T-cell (primary cell): ENCODE data around the gene RET. TPM values are rescaled to one million over a fixed set of nuclear protein-coding genes. Genes with fewer than 3 reads are reported as not detected.

Source experiments
- ATAC-seq, 4 experiments: fragments of 200-7000 bp in 3 of 4; fragments of 150-1000 bp in 1 of 4; cut with Tn5 transposase; replicated peaks in 1 of 4; 1 replicate in 3 of 4; 2 replicates in 1 of 4; pipeline ENCODE4 v1.10.0; 2021; ENCODE audit warnings: moderate library complexity in 3 of 4, mild to moderate bottlenecking in 2 of 4, moderate number of reproducible peaks in 1 of 4
- CTCF ChIA-PET, 2 donors: fragments of 300-600 bp; sonication (Branson Sonifier 250); formaldehyde crosslinking; loops; one replicate each; lab custom pipeline; 2022; ENCODE audit warnings: antibody characterized with exemption in 2 of 2; lab: Charles Lee
- POLR2A ChIA-PET, 2 donors: fragments of 300-600 bp; sonication (Branson Sonifier 250); formaldehyde crosslinking; loops; one replicate each; lab custom pipeline; 2022; ENCODE audit warnings: antibody characterized with exemption in 2 of 2; lab: Charles Lee
- DNase-seq, 35 experiments: peaks; one replicate each; pipeline versions ENCODE4 v3.0.0 to v3.0.0-alpha.2; 2013 to 2023
- H3K27ac ChIP-seq: one replicate; pipeline ENCODE4 v1.5.1; 2013; ENCODE audit warnings: low read length
- H3K27me3 ChIP-seq, 2 experiments: replicated peaks in 1 of 2; 1 replicate in 1 of 2; 2 replicates in 1 of 2; pipeline versions ENCODE4 v1.6.1 to v1.7.0; 2013; ENCODE audit warnings: low read length in 1 of 2, mixed read lengths in 1 of 2; ENCODE audit not compliant: control insufficient read depth in 2 of 2, insufficient read depth in 2 of 2; ENCODE audit errors: extremely low read depth in 1 of 2
- H3K36me3 ChIP-seq, 2 donors: 1 replicate in 1 of 2; 2 replicates in 1 of 2; pipeline versions ENCODE4 v1.6.1 to v1.7.0; 2013; ENCODE audit warnings: low read length in 1 of 2; ENCODE audit not compliant: control insufficient read depth in 2 of 2, insufficient read depth in 1 of 2; ENCODE audit errors: extremely low read depth in 1 of 2
- H3K4me1 ChIP-seq, 2 experiments: 1 replicate in 1 of 2; 2 replicates in 1 of 2; pipeline versions ENCODE4 v1.6.1 to v1.7.0; 2013; ENCODE audit warnings: low read length in 2 of 2, mixed read lengths in 1 of 2; ENCODE audit not compliant: insufficient read depth in 2 of 2, control insufficient read depth in 1 of 2; ENCODE audit errors: extremely low read depth in 1 of 2
- H3K4me3 ChIP-seq, 2 donors: 1 replicate in 1 of 2; 2 replicates in 1 of 2; pipeline versions ENCODE4 v1.5.1 to v1.7.0; 2013; ENCODE audit warnings: mild to moderate bottlenecking in 2 of 2, low read length in 1 of 2, moderate library complexity in 1 of 2; ENCODE audit not compliant: control insufficient read depth in 1 of 2; ENCODE audit errors: extremely low read depth in 1 of 2
- H3K9me3 ChIP-seq: 2 replicates; pipeline ENCODE4 v1.7.0; 2013
- H3K27ac Mint-ChIP-seq, 2 donors: one replicate each; pipeline ENCODE4 v1.8.0; 2020 to 2021; ENCODE audit warnings: mild to moderate bottlenecking in 2 of 2, mixed read lengths in 2 of 2
- H3K27me3 Mint-ChIP-seq, 2 donors: one replicate each; pipeline ENCODE4 v1.8.0; 2021 to 2022; ENCODE audit warnings: mixed read lengths in 2 of 2
- H3K36me3 Mint-ChIP-seq: one replicate; pipeline ENCODE4 v1.8.0; 2021; ENCODE audit warnings: mixed read lengths
- H3K4me1 Mint-ChIP-seq, 3 donors: one replicate each; pipeline ENCODE4 v1.8.0; 2020 to 2022; ENCODE audit warnings: mixed read lengths in 3 of 3, mild to moderate bottlenecking in 1 of 3
- H3K4me3 Mint-ChIP-seq, 3 donors: one replicate each; pipeline ENCODE4 v1.8.0; 2020 to 2022; ENCODE audit warnings: mild to moderate bottlenecking in 3 of 3, mixed read lengths in 3 of 3, moderate library complexity in 3 of 3
- H3K9me3 Mint-ChIP-seq, 3 donors: one replicate each; pipeline ENCODE4 v1.8.0; 2020 to 2022; ENCODE audit warnings: mixed read lengths in 3 of 3
- WGBS: methylation state at CpG from one replicate; pipeline ENCODE4 v1.1.5; 2013; ENCODE audit warnings: missing lambda C conversion rate; ENCODE audit not compliant: insufficient coverage; 5-methylcytosine and 5-hydroxymethylcytosine counted together
- total RNA-seq, 35 experiments: library from RNA in 6 of 35; stranded (reverse) in 6 of 35; fragments of 120-200 nt in 1 of 35; gene quantifications; one replicate each; pipeline versions ENCODE4 v1.2.1 to v1.2.4 and lab custom pipeline; 2013 to 2026

The RET gene
- total RNA-seq, 5 donors from 2014 or later (not counting 1 experiment from before 2014, with no cell fraction given): 0.13 to 0.25 (median 0.15) TPM; not detected in 2

GRCh38 chr10:43048301-43049051 is 28.4 kb upstream of the RET start:
- Mint-ChIP-seq H3K4me3 (no peak overlapping the region), H3K27ac (no peak overlapping the region), H3K4me1 (no peaks in the 10 kb centered on the region), H3K9me3 (no peaks in the 10 kb centered on the region), H3K36me3 (no peaks in the 10 kb centered on the region), H3K27me3 (peaks cover 7 to 8% of the 10 kb centered on the region in 2 donors)
- no peaks in the 10 kb centered on the region for H3K36me3 ChIP-seq
- no peaks in the 10 kb centered on the region for H3K9me3 ChIP-seq
- no peak overlapping the region for H3K4me3 ChIP-seq
- ATAC-seq (no peak), DNase-seq (peak in 2 of 35 experiments; percentile 6 to 9)
- POLR2A ChIA-PET: no interaction called here
- no peak overlapping the region for H3K27ac ChIP-seq
- WGBS: 63% methylated on average over 4 of the region's 5 CpGs
- peaks cover 0 to 27% of the 10 kb centered on the region in 2 experiments for H3K27me3 ChIP-seq
- CTCF ChIA-PET: no interaction called here
- no peaks in the 10 kb centered on the region for H3K4me1 ChIP-seq

GRCh38 chr10:43049081-43049551 is 27.8 kb upstream of the RET start:
- Mint-ChIP-seq H3K9me3 (no peaks in the 10 kb centered on the region), H3K36me3 (no peaks in the 10 kb centered on the region), H3K4me3 (no peak overlapping the region), H3K27ac (no peak overlapping the region), H3K4me1 (no peaks in the 10 kb centered on the region), H3K27me3 (peaks cover 7% of the 10 kb centered on the region in 2 donors)
- Histone ChIP-seq H3K4me3 (no peak overlapping the region), H3K36me3 (no peaks in the 10 kb centered on the region), H3K9me3 (no peaks in the 10 kb centered on the region), H3K27me3 (peaks cover 0 to 27% of the 10 kb centered on the region in 2 experiments), H3K27ac (no peak overlapping the region), H3K4me1 (no peaks in the 10 kb centered on the region)
- peak in 3 of 35 experiments; percentile 2 to 17 (median 10) for DNase-seq
- POLR2A ChIA-PET: no interaction called here
- CTCF ChIA-PET: no interaction called here
- no peak for ATAC-seq
- WGBS: 85% methylated on average over 10 of the region's 10 CpGs

- Mint-ChIP-seq H3K27me3 (peaks cover 6 to 7% of the 10 kb centered on the region in 2 donors), H3K4me3 (no peak overlapping the region), H3K36me3 (no peaks in the 10 kb centered on the region), H3K27ac (no peak overlapping the region), H3K4me1 (no peaks in the 10 kb centered on the region), H3K9me3 (no peaks in the 10 kb centered on the region)
- ATAC-seq: no peak
- Histone ChIP-seq H3K27me3 (peaks cover 0 to 27% of the 10 kb centered on the region in 2 experiments), H3K4me3 (no peak overlapping the region), H3K4me1 (no peaks in the 10 kb centered on the region), H3K27ac (no peak overlapping the region), H3K36me3 (no peaks in the 10 kb centered on the region), H3K9me3 (no peaks in the 10 kb centered on the region)
- DNase-seq: no peak
- CTCF ChIA-PET: no interaction called here
- POLR2A ChIA-PET: no interaction called here
These were observed 26.9 kb upstream of the RET start for GRCh38 chr10:43050011-43050410.

DNA sequence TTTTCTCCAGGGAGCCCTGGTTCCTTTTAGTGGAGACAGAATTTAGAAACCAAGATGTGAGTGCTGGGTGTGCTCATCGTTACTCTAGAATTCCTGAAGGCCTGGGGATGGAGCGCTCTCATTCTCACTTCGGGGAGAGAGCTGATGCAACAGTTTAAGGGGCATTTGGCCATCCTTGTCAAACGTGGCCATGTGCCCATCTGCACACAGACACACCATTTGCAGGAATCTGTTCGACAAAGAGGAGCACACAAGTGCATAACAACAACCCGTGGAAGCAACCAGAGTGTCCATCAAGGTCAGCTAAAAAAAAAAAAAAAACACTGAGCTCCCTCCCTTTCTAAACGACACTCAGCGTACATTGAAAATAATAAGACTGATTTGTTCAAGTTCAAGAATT is 23.0 kb upstream of the RET start:
- Histone ChIP-seq H3K27ac (no peak overlapping the region), H3K36me3 (no peaks in the 10 kb centered on the region), H3K4me1 (no peaks in the 10 kb centered on the region), H3K4me3 (no peak overlapping the region), H3K9me3 (no peaks in the 10 kb centered on the region), H3K27me3 (peaks cover 0 to 32% of the 10 kb centered on the region in 2 experiments)
- Mint-ChIP-seq H3K27me3 (peaks cover 16 to 17% of the 10 kb centered on the region in 2 donors), H3K4me3 (no peak overlapping the region), H3K4me1 (no peaks in the 10 kb centered on the region), H3K36me3 (no peaks in the 10 kb centered on the region), H3K9me3 (no peaks in the 10 kb centered on the region), H3K27ac (no peak overlapping the region)
- ChIA-PET CTCF (interaction anchor here (0.6 kb wide), 3 partner anchors 119 to 1814 kb away, joined by 4 to 6 read pairs (median 4); no protein-coding TSS in a partner anchor), POLR2A (no interaction called here)
- no peak for ATAC-seq
- no peak for DNase-seq
- 58% methylated on average over 4 of the region's 8 CpGs for WGBS

DNA sequence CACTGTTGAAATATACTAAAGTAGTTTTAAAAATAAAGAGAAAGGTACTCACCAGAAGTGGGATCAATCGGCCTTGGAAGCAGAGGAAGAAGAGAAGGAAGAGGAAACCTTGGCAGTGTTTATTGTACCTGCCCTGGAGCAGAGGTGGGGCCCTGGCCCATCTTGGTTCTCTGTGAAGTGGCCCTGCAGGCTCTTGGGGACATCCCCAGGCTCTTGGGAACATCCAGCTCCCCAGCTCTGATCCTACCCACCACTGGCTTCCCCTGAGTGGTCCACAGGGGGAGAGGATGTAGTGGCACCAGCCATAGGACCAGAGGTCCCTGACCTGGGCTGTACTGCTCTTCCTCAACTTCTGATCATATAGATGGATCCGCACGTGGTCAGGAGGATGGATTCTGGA is 22.3 kb upstream of the RET start:
- H3K9me3 Mint-ChIP-seq: no peaks in the 10 kb centered on the region
- Histone ChIP-seq H3K9me3 (no peaks in the 10 kb centered on the region), H3K27ac (no peak overlapping the region), H3K36me3 (no peaks in the 10 kb centered on the region), H3K4me3 (no peak overlapping the region), H3K27me3 (peaks cover 0 to 38% of the 10 kb centered on the region in 2 experiments), H3K4me1 (no peaks in the 10 kb centered on the region)
- H3K36me3 Mint-ChIP-seq: no peaks in the 10 kb centered on the region
- H3K27ac Mint-ChIP-seq: no peak overlapping the region
- no peaks in the 10 kb centered on the region for H3K4me1 Mint-ChIP-seq
- H3K4me3 Mint-ChIP-seq: no peak overlapping the region
- ChIA-PET POLR2A (no interaction called here), CTCF (interaction anchor here (0.6 kb wide), 2 partner anchors 120 to 1814 kb away, joined by 4 read pairs; no protein-coding TSS in a partner anchor)
- 20% methylated on average over 1 of the region's 3 CpGs for WGBS
- DNase-seq: peak in 2 of 35 experiments; percentile 1 to 12
- ATAC-seq: no peak
- peaks cover 16 to 17% of the 10 kb centered on the region in 2 donors for H3K27me3 Mint-ChIP-seq

DNA sequence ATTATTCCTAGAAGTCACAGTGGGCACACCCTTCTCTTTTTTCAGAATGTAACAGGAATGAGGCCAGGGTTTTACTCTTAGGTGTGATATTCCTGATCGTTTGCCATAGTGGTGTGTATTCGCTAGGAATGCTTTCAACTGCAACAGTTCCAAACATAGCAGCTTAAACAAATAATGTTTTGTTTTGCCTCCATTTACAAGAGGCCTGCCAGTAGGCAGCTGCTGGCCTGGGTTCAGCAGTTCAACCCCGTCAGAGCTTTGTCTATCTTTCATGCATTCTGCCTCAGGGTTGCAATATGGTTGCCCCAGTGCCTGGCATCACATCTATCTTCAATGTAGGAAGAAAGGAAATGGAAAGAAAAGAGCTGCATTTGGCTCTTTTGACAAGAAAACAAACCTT is 21.7 kb upstream of the RET start:
- POLR2A ChIA-PET: no interaction called here
- H3K4me1 Mint-ChIP-seq: no peaks in the 10 kb centered on the region
- CTCF ChIA-PET: no interaction called here

More for the DNA sequence above, 21.7 kb upstream of the RET start:
- Mint-ChIP-seq H3K36me3 (no peaks in the 10 kb centered on the region), H3K27me3 (peaks cover 21 to 23% of the 10 kb centered on the region in 2 donors), H3K9me3 (no peaks in the 10 kb centered on the region), H3K27ac (no peak overlapping the region), H3K4me3 (no peak overlapping the region)
- H3K36me3 ChIP-seq: no peaks in the 10 kb centered on the region
- DNase-seq: no peak
- ATAC-seq: no peak
- no peak overlapping the region for H3K27ac ChIP-seq
- H3K4me3 ChIP-seq: no peak overlapping the region
- no peaks in the 10 kb centered on the region for H3K9me3 ChIP-seq
- H3K27me3 ChIP-seq: peaks cover 0 to 38% of the 10 kb centered on the region in 2 experiments
- 80% methylated on average over 1 of the region's 3 CpGs for WGBS
- H3K4me1 ChIP-seq: no peaks in the 10 kb centered on the region
